Neuronal stem cell (in vitro differentiated cells): Measurements from ENCODE around the gene FN3KRP.

Experiments used
- DNase-seq: peaks from one replicate; pipeline ENCODE4 v3.0.0-alpha.2; 2013; ENCODE audit warnings: low spot score
- H2AFZ ChIP-seq: one replicate; pipeline ENCODE4 v1.6.1; 2013; ENCODE audit warnings: mild to moderate bottlenecking, low read length, inconsistent platforms
- H2AK5ac ChIP-seq: 2 replicates; pipeline ENCODE4 v1.6.1; 2013; ENCODE audit warnings: low read depth, mild to moderate bottlenecking, inconsistent platforms, low read length, moderate library complexity, mixed read lengths
- H2BK120ac ChIP-seq: 2 replicates; pipeline ENCODE4 v1.6.1; 2013; ENCODE audit warnings: low read depth, mild to moderate bottlenecking, inconsistent platforms, low read length, moderate library complexity, mixed read lengths
- H2BK12ac ChIP-seq: one replicate; pipeline ENCODE4 v1.6.1; 2013; ENCODE audit warnings: low read length, inconsistent platforms
- H2BK15ac ChIP-seq: 2 replicates; pipeline ENCODE4 v1.6.1; 2013; ENCODE audit warnings: mild to moderate bottlenecking, low read length, inconsistent platforms, mixed read lengths
- H2BK5ac ChIP-seq: one replicate; pipeline ENCODE4 v1.6.1; 2013; ENCODE audit warnings: inconsistent platforms, mild to moderate bottlenecking, low read length, moderate library complexity
- H3K14ac ChIP-seq: one replicate; pipeline ENCODE4 v1.6.1; 2013; ENCODE audit warnings: low read length, inconsistent platforms
- H3K18ac ChIP-seq: 2 replicates; pipeline ENCODE4 v1.6.1; 2013; ENCODE audit warnings: low read length, inconsistent platforms
- H3K23ac ChIP-seq: 2 replicates; pipeline ENCODE4 v1.6.1; 2013; ENCODE audit warnings: low read depth, mild to moderate bottlenecking, mixed read lengths, low read length, inconsistent platforms; ENCODE audit not compliant: poor library complexity
- H3K27ac ChIP-seq: replicated peaks from 3 replicates; pipeline ENCODE4 v1.5.1; 2013; ENCODE audit warnings: low read length, inconsistent platforms
- H3K27me3 ChIP-seq, 3 experiments: 2 replicates each; pipeline ENCODE4 v1.6.1; 2013; ENCODE audit warnings: low read length in 3 of 3, mild to moderate bottlenecking in 2 of 3, inconsistent platforms in 1 of 3, low read depth in 1 of 3, mixed read lengths in 1 of 3, moderate library complexity in 1 of 3; ENCODE audit not compliant: control insufficient read depth in 3 of 3, insufficient read depth in 3 of 3
- H3K36me3 ChIP-seq, 2 donors: replicated peaks in 1 of 2; 2 replicates each; pipeline ENCODE4 v1.6.1; 2013; ENCODE audit warnings: low read length in 2 of 2; ENCODE audit not compliant: control insufficient read depth in 2 of 2, insufficient read depth in 2 of 2
- H3K4ac ChIP-seq: 2 replicates; pipeline ENCODE4 v1.6.1; 2013; ENCODE audit warnings: inconsistent platforms, mild to moderate bottlenecking, low read length, moderate library complexity
- H3K4me1 ChIP-seq, 2 donors: 1 replicate in 1 of 2; 2 replicates in 1 of 2; pipeline ENCODE4 v1.6.1; 2013; ENCODE audit warnings: low read length in 2 of 2, low read depth in 1 of 2; ENCODE audit not compliant: control insufficient read depth in 2 of 2, insufficient read depth in 1 of 2
- H3K4me2 ChIP-seq: one replicate; pipeline ENCODE4 v1.6.1; 2013; ENCODE audit warnings: mild to moderate bottlenecking, low read length, inconsistent platforms; ENCODE audit not compliant: insufficient read depth, poor library complexity, severe bottlenecking
- H3K4me3 ChIP-seq, 2 donors: 2 replicates each; pipeline ENCODE4 v1.5.1; 2013; ENCODE audit warnings: low read length in 2 of 2, mild to moderate bottlenecking in 2 of 2, inconsistent platforms in 1 of 2, moderate library complexity in 1 of 2
- H3K79me1 ChIP-seq: one replicate; pipeline ENCODE4 v1.6.1; 2013; ENCODE audit warnings: low read depth, mild to moderate bottlenecking, inconsistent platforms, low read length, moderate library complexity
- H3K9ac ChIP-seq: one replicate; pipeline ENCODE4 v1.6.1; 2013; ENCODE audit warnings: mild to moderate bottlenecking, low read depth, low read length, inconsistent platforms; ENCODE audit not compliant: poor library complexity
- H3K9me3 ChIP-seq, 2 donors: replicated peaks in 1 of 2; 2 replicates each; pipeline versions ENCODE3 to v1.6.1; 2013; ENCODE audit warnings: low read length in 2 of 2, mild to moderate bottlenecking in 2 of 2, inconsistent platforms in 1 of 2, low read depth in 1 of 2, mixed read lengths in 1 of 2, moderate library complexity in 1 of 2; ENCODE audit not compliant: control insufficient read depth in 2 of 2, insufficient read depth in 1 of 2
- H4K8ac ChIP-seq: one replicate; pipeline ENCODE4 v1.6.1; 2013; ENCODE audit warnings: low read depth, mild to moderate bottlenecking, inconsistent platforms, low read length, moderate library complexity
- H4K91ac ChIP-seq: one replicate; pipeline ENCODE4 v1.6.1; 2013; ENCODE audit warnings: low read length, low read depth, mild to moderate bottlenecking, inconsistent platforms; ENCODE audit not compliant: poor library complexity
- WGBS, 2 donors: extraction: QIAGEN DNeasy Blood & Tissue Kit; methylation state at CpG; one replicate each; pipeline ENCODE4 v1.1.7; 2013; ENCODE audit warnings: missing lambda C conversion rate in 2 of 2, mixed read lengths in 1 of 2; ENCODE audit not compliant: insufficient read length in 2 of 2, insufficient replicate concordance in 1 of 2; ENCODE audit errors: extremely low coverage in 2 of 2; 5-methylcytosine and 5-hydroxymethylcytosine counted together

The FN3KRP gene

DNA sequence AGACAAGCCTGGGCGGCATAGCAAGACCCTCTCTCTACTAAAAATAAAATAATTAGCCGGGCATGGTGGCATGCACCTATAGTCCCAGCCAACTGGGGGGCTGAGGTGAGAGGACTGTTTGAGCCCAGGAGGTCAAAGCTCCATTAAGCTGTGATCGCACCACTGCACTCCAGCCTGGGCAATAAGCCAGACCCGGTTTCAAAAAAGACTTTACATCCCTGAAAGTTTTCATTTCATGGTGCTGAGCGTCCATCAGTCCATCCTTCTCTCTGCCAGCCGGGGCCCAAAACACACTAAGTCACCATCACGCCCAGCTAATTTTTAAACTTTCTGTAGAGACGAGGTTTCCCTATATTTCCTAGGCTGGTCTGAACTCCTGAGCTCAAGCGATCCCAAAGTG, 28.6 kb upstream of the FN3KRP start:
- Histone ChIP-seq H3K14ac (no peak overlapping the region), H3K79me1 (no peaks in the 10 kb centered on the region), H3K9me3 (no peaks in the 10 kb centered on the region), H4K91ac (no peak overlapping the region), H4K8ac (no peak overlapping the region), H3K36me3 (no peaks in the 10 kb centered on the region), H2AFZ (no peak overlapping the region), H3K27ac (no peak overlapping the region), H3K4me2 (no peak overlapping the region), H2BK5ac (no peak overlapping the region), H3K23ac (no peak overlapping the region), H3K9ac (no peak overlapping the region), H3K18ac (no peak overlapping the region), H2BK15ac (no peak overlapping the region), H2BK120ac (no peak overlapping the region), H3K4me3 (no peak overlapping the region), H2BK12ac (no peak overlapping the region), H3K4ac (no peak overlapping the region), H3K4me1 (peaks cover 5 to 14% of the 10 kb centered on the region in 2 donors), H3K27me3 (no peaks in the 10 kb centered on the region), H2AK5ac (no peak overlapping the region)
- no CpG with 5 or more reads among the region's 9 CpGs for WGBS, 2 donors
- DNase-seq: no peak

DNA sequence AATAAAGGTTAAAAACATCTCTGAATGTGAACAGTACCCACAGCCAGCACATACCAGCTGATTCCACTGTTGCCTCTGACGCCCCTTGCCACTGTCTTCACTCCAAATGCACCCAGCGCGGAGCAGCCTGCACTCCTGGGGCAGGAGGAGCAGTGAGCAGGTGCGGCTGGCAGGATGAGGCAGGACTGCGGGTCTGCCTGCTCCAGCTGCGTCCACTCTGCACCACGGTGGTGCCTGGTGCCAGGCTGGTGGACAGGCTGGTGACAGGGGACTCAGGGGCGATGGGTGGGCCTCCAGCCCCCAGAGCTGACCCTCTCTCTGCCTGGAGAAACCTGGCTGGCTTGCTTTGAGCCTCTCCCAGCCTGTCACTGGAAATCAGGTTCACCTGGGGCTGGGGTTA, 27.4 kb upstream of the FN3KRP start:
- no peak overlapping the region for H3K27ac ChIP-seq
- H2BK15ac ChIP-seq: no peak overlapping the region
- H3K4me1 ChIP-seq: peaks cover 5 to 14% of the 10 kb centered on the region in 2 donors
- no peak overlapping the region for H3K4ac ChIP-seq
- peak overlapping the region; percentile 80 for H3K18ac ChIP-seq
- H2AK5ac ChIP-seq: peak overlapping the region; percentile 10
- H4K91ac ChIP-seq: no peak overlapping the region
- H3K36me3 ChIP-seq: no peaks in the 10 kb centered on the region
- no peak overlapping the region for H2BK120ac ChIP-seq
- no peak overlapping the region for H2BK5ac ChIP-seq
- H3K27me3 ChIP-seq: no peaks in the 10 kb centered on the region
- H3K79me1 ChIP-seq: no peaks in the 10 kb centered on the region
- no CpG with 5 or more reads among the region's 8 CpGs for WGBS, 2 donors
- H3K14ac ChIP-seq: peak overlapping the region; percentile 100
- H2AFZ ChIP-seq: no peak overlapping the region
- peak overlapping the region; percentile 43 for H3K23ac ChIP-seq
- H3K4me3 ChIP-seq: no peak overlapping the region
- no peak overlapping the region for H3K9ac ChIP-seq
- no peak for DNase-seq
- no peak overlapping the region for H3K4me2 ChIP-seq
- no peaks in the 10 kb centered on the region for H3K9me3 ChIP-seq
- no peak overlapping the region for H4K8ac ChIP-seq
- H2BK12ac ChIP-seq: no peak overlapping the region

DNA sequence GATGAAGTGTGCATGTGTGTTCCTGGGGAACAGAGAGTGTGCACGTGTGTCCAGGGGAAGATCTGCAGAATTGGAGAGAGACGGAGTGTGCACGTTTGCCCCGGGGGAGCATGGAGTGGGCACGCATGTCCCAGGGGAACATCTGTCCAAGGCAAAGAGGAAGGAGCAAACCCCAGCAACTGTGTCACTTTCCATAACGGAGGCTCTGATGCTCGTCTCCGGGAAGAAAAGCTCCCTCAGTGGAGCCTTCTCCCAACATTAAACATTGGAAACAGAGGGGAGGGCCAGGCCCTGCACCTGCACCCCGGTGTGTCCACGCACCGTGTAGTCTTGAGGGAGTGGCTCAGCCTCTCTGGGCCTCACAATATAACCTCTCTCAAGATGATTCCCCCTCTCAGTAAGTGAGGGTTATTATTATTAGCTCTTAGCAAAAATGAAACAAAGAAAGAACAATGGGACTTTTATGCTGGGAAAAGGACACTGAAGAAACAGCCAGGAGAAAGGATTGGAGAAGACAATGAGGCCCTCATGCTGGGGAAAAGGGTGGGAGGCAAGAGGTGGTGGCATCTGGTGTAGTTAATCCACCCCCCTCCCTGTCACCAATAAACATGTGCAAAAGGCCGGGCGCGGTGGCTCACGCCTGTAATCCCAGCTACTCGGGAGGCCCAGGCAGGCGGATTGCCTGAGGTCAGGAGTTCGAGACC, 25.6 kb upstream of the FN3KRP start:
- Histone ChIP-seq H4K91ac (no peak overlapping the region), H3K4me3 (no peak overlapping the region), H2BK120ac (no peak overlapping the region), H3K4me1 (peaks cover 5 to 14% of the 10 kb centered on the region in 2 donors), H3K23ac (no peak overlapping the region), H3K27ac (no peak overlapping the region), H3K14ac (no peak overlapping the region), H3K4ac (no peak overlapping the region), H3K18ac (no peak overlapping the region), H2BK15ac (no peak overlapping the region), H4K8ac (no peak overlapping the region), H2BK12ac (no peak overlapping the region), H3K9me3 (peaks cover 2 to 15% of the 10 kb centered on the region in 2 donors), H3K4me2 (no peak overlapping the region), H2BK5ac (no peak overlapping the region), H2AK5ac (no peak overlapping the region), H3K79me1 (no peaks in the 10 kb centered on the region), H3K9ac (no peak overlapping the region), H3K27me3 (no peaks in the 10 kb centered on the region), H2AFZ (no peak overlapping the region), H3K36me3 (no peaks in the 10 kb centered on the region)
- DNase-seq: no peak
- WGBS, 2 donors: no CpG with 5 or more reads among the region's 18 CpGs

DNA sequence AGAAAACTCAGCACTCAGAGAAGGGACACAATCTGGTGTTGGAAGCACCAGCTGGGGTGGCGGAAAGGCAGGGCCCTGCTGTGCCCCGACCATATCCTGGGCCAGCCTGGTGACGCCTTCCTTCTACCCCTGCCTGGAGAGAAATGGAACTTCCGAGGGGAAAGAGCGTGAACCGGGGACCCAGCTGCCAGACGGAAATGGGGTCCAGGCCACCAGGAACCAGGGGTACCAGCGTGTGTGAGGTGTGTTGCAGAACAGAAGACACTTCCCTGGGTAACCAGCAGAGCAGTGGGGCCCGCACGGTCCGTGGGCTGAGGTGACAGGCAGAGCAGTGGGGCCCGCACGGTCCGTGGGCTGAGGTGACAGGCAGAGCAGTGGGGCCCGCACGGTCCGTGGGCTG, 24.8 kb upstream of the FN3KRP start:
- no CpG with 5 or more reads among the region's 17 CpGs for WGBS, 2 donors

More for the DNA sequence above, 24.8 kb upstream of the FN3KRP start:
- Histone ChIP-seq H3K27me3 (peaks cover 0 to 6% (median under 1%) of the 10 kb centered on the region in 3 experiments), H2AK5ac (peak overlapping the region; percentile 10), H3K4me3 (no peak overlapping the region), H3K14ac (no peak overlapping the region), H2BK12ac (no peak overlapping the region), H3K9me3 (peaks cover 2 to 15% of the 10 kb centered on the region in 2 donors), H3K9ac (no peak overlapping the region), H3K79me1 (no peaks in the 10 kb centered on the region), H3K4ac (no peak overlapping the region), H3K36me3 (no peaks in the 10 kb centered on the region), H4K8ac (no peak overlapping the region), H4K91ac (no peak overlapping the region), H2BK120ac (no peak overlapping the region), H3K23ac (no peak overlapping the region), H3K4me2 (no peak overlapping the region), H3K18ac (peak overlapping the region; percentile 48), H3K27ac (no peak overlapping the region), H2BK15ac (peak overlapping the region; percentile 54), H2BK5ac (no peak overlapping the region), H3K4me1 (peaks cover 5 to 14% of the 10 kb centered on the region in 2 donors), H2AFZ (no peak overlapping the region)
- DNase-seq: no peak
